Measurements from ENCODE around the gene UNC5C.

GRCh38 chr4:95591278-95591677, 42.5 kb upstream of the UNC5C start:
- no peak for TF ChIP-seq CTCF (IDR thresholded peaks at IDR 0.05; ENCODE audit: low read length)
- no peak for TF ChIP-seq EZH2 (IDR thresholded peaks at IDR 0.05; ENCODE audit: borderline replicate concordance, low read length)
